SK-N-SH (cell line): ENCODE data around the gene ATL1. TPM values are rescaled to one million over a fixed set of nuclear protein-coding genes. Genes with fewer than 3 reads are reported as not detected.

Experiments
- CTCF ChIA-PET: fragments of 300-600, 350-600 bp; formaldehyde crosslinking; extraction: SDS; loops from one replicate; lab custom pipeline; 2021; lab: Yijun Ruan, JAX
- POLR2A ChIA-PET: fragments of 350-600 bp; sonication (Branson Sonifier 250); formaldehyde crosslinking; extraction: SDS; loops from one replicate; lab custom pipeline; 2020; ENCODE audit warnings: antibody characterized with exemption, inconsistent platforms; lab: Yijun Ruan, JAX
- DNase-seq: peaks from one replicate; pipeline ENCODE4 v3.0.0; 2012
- H2AFZ ChIP-seq: fragments of 200-600 bp; sonication (generic); 2 replicates; pipeline ENCODE4 v1.8.1; 2016; ENCODE audit warnings: antibody characterized with exemption, mild to moderate bottlenecking, low read depth
- H3F3A ChIP-seq: fragments of 200-600 bp; sonication (generic); replicated peaks from 2 replicates; pipeline ENCODE3; 2016; ENCODE audit warnings: antibody characterized with exemption, mild to moderate bottlenecking; ENCODE audit not compliant: insufficient read depth
- H3K27ac ChIP-seq, 2 experiments: fragments of 200-500 bp in 1 of 2; fragments of 200-600 bp in 1 of 2; sonication (Bioruptor generic) in 1 of 2; sonication (generic), shearing (Covaris generic) in 1 of 2; 2 replicates each; pipeline versions ENCODE4 v1.5.1 to v1.6.1; 2014 to 2016; ENCODE audit warnings: low read depth in 2 of 2, inconsistent platforms in 1 of 2, low read length in 1 of 2, mild to moderate bottlenecking in 1 of 2, mixed read lengths in 1 of 2
- H3K27me3 ChIP-seq: fragments of 200-600 bp; sonication (generic), shearing (Covaris generic); 2 replicates; pipeline ENCODE4 v1.6.1; 2016; ENCODE audit warnings: mixed run types; ENCODE audit not compliant: insufficient read depth
- H3K36me3 ChIP-seq, 2 experiments: fragments of 200-500 bp in 1 of 2; fragments of 200-600 bp in 1 of 2; sonication (Bioruptor generic) in 1 of 2; sonication (generic) in 1 of 2; replicated peaks in 1 of 2; 2 replicates each; pipeline versions ENCODE3 to v1.5.1; 2014 to 2016; ENCODE audit warnings: low read length in 1 of 2, mild to moderate bottlenecking in 1 of 2; ENCODE audit not compliant: insufficient read depth in 2 of 2, control insufficient read depth in 1 of 2
- H3K4me1 ChIP-seq, 2 experiments: fragments of 200-500 bp in 1 of 2; fragments of 200-600 bp in 1 of 2; sonication (Bioruptor generic) in 1 of 2; sonication (generic), shearing (Covaris generic) in 1 of 2; 2 replicates each; pipeline versions ENCODE4 v1.5.1 to v1.6.1; 2014 to 2016; ENCODE audit warnings: low read depth in 1 of 2, low read length in 1 of 2, mixed run types in 1 of 2; ENCODE audit not compliant: insufficient read depth in 2 of 2, control insufficient read depth in 1 of 2
- H3K4me2 ChIP-seq: fragments of 200-600 bp; sonication (generic), shearing (Covaris generic); 2 replicates; pipeline ENCODE4 v1.6.1; 2017; ENCODE audit warnings: mixed run types
- H3K4me3 ChIP-seq, 2 experiments: fragments of 200-500 bp in 1 of 2; fragments of 200-600 bp in 1 of 2; sonication (Bioruptor generic) in 1 of 2; sonication (generic), shearing (Covaris generic) in 1 of 2; 2 replicates each; pipeline versions ENCODE4 v1.5.1 to v1.8.1; 2014 to 2016; ENCODE audit warnings: low read depth in 2 of 2, inconsistent platforms in 1 of 2, low read length in 1 of 2, mild to moderate bottlenecking in 1 of 2, mixed read lengths in 1 of 2, moderate library complexity in 1 of 2
- H3K79me2 ChIP-seq: fragments of 200-600 bp; sonication (generic); 2 replicates; pipeline ENCODE4 v1.8.1; 2017; ENCODE audit warnings: mild to moderate bottlenecking; ENCODE audit not compliant: insufficient read depth
- H3K9ac ChIP-seq: fragments of 200-600 bp; sonication (generic); 2 replicates; pipeline ENCODE4 v1.6.1; 2017; ENCODE audit warnings: mixed run types
- H3K9me2 ChIP-seq: fragments of 200-600 bp; sonication (generic); 2 replicates; pipeline ENCODE4 v1.6.1; 2017; ENCODE audit warnings: mixed run types
- H3K9me3 ChIP-seq: fragments of 200-600 bp; sonication (generic); 2 replicates; pipeline ENCODE4 v1.6.1; 2017; ENCODE audit warnings: mixed run types, mild to moderate bottlenecking, moderate library complexity
- H4K20me1 ChIP-seq: fragments of 200-600 bp; sonication (generic); 2 replicates; pipeline ENCODE4 v1.6.1; 2017; ENCODE audit warnings: mild to moderate bottlenecking, mixed run types; ENCODE audit not compliant: insufficient read depth
- CHD2 ChIP-seq: fragments of 150-350 bp; IDR thresholded peaks from 2 replicates; pipeline ENCODE4 v1.6.1; 2018; ENCODE audit warnings: low read length; ENCODE audit not compliant: partially characterized antibody
- ELF1 ChIP-seq: IDR thresholded peaks from 2 replicates; pipeline ENCODE4 v1.4.0; 2012
- EZH2phosphoT487 ChIP-seq: fragments of 200-600 bp; sonication (generic); IDR thresholded peaks from 2 replicates; pipeline ENCODE4 v1.6.1; 2017; ENCODE audit warnings: low read depth, mixed run types, mild to moderate bottlenecking, antibody characterized with exemption, moderate library complexity, borderline replicate concordance
- FOXM1 ChIP-seq: IDR thresholded peaks from 2 replicates; pipeline ENCODE4 v1.4.0; 2012; ENCODE audit warnings: low read depth, mild to moderate bottlenecking
- GABPA ChIP-seq: IDR thresholded peaks from 2 replicates; pipeline ENCODE4 v1.4.0; 2012; ENCODE audit warnings: low read depth, mild to moderate bottlenecking
- GATA2 ChIP-seq: sonication (generic); formaldehyde crosslinking; IDR thresholded peaks from 2 replicates; pipeline ENCODE4 v1.5.0; 2020; ENCODE audit warnings: mild to moderate bottlenecking, missing genetic modification reagents
- JUND ChIP-seq: IDR thresholded peaks from 2 replicates; pipeline ENCODE4 v1.4.0; 2012
- MEF2A ChIP-seq: IDR thresholded peaks from 2 replicates; pipeline ENCODE4 v1.4.0; 2012; ENCODE audit warnings: low read depth, borderline replicate concordance
- MXI1 ChIP-seq: IDR thresholded peaks from 2 replicates; pipeline ENCODE4 v1.6.1; 2012; ENCODE audit warnings: mild to moderate bottlenecking, low read depth, low read length, improper control_type of control experiment
- NRF1 ChIP-seq: IDR thresholded peaks from 2 replicates; pipeline ENCODE4 v1.6.1; 2012; ENCODE audit warnings: low read depth, mild to moderate bottlenecking, low read length
- PBX3 ChIP-seq: IDR thresholded peaks from 2 replicates; pipeline ENCODE4; 2012
- POLR2AphosphoS5 ChIP-seq: IDR thresholded peaks from 2 replicates; pipeline ENCODE4 v1.6.1; 2012; ENCODE audit warnings: low read depth, low read length
- RAD21 ChIP-seq: IDR thresholded peaks from 2 replicates; pipeline ENCODE4 v1.6.1; 2012; ENCODE audit warnings: mild to moderate bottlenecking, low read length
- RFX5 ChIP-seq: IDR thresholded peaks from 2 replicates; pipeline ENCODE4 v1.6.1; 2012; ENCODE audit warnings: mild to moderate bottlenecking, improper control_type of control experiment, low read length
- RXRA ChIP-seq: IDR thresholded peaks from 2 replicates; pipeline ENCODE4 v1.4.0; 2012; ENCODE audit warnings: low read depth, mild to moderate bottlenecking, borderline replicate concordance
- SIN3A ChIP-seq: IDR thresholded peaks from 2 replicates; pipeline ENCODE4 v1.6.1; 2012; ENCODE audit warnings: low read depth, mild to moderate bottlenecking, low read length, moderate library complexity, borderline replicate concordance
- SMC3 ChIP-seq: IDR thresholded peaks from 2 replicates; pipeline ENCODE4 v1.6.1; 2012; ENCODE audit warnings: low read depth, low read length, improper control_type of control experiment
- TAF1 ChIP-seq: IDR thresholded peaks from 2 replicates; pipeline ENCODE4 v1.6.1; 2012; ENCODE audit warnings: low read depth, mild to moderate bottlenecking, low read length, moderate library complexity, borderline replicate concordance
- TCF12 ChIP-seq: IDR thresholded peaks from 2 replicates; pipeline ENCODE4 v1.4.0; 2012
- TEAD4 ChIP-seq: IDR thresholded peaks from 2 replicates; pipeline ENCODE4 v1.4.0; 2012; ENCODE audit warnings: mild to moderate bottlenecking, borderline replicate concordance; ENCODE audit not compliant: insufficient read depth
- USF1 ChIP-seq: IDR thresholded peaks from 2 replicates; pipeline ENCODE4 v1.4.0; 2012; ENCODE audit warnings: low read depth, borderline replicate concordance
- YY1 ChIP-seq: IDR thresholded peaks from 2 replicates; pipeline ENCODE4 v1.4.0; 2012; ENCODE audit warnings: low read depth, mild to moderate bottlenecking
- WGBS: methylation state at CpG from one replicate; pipeline ENCODE4 v1.1.6; 2017; ENCODE audit warnings: low lambda C conversion rate; 5-methylcytosine and 5-hydroxymethylcytosine counted together
- polyA plus RNA-seq, 3 experiments: library from polyadenylated mRNA; depleted of rRNA; stranded (reverse); fragments of >200 nt; gene quantifications; 2 replicates each; pipeline ENCODE4 v1.2.3, GENCODE V29; 2012
- TF ChIP-seq, protein P1 (sequence below): IDR thresholded peaks from 2 replicates; pipeline ENCODE4 v1.4.0; 2012; ENCODE audit warnings: low read depth
- TF ChIP-seq, protein P2 (sequence below): fragments of 150-350 bp; IDR thresholded peaks from 2 replicates; pipeline ENCODE4 v1.6.1; 2016; ENCODE audit warnings: mild to moderate bottlenecking, low read depth, low read length
- TF ChIP-seq, protein P3 (sequence below): IDR thresholded peaks from 2 replicates; pipeline ENCODE4 v1.6.1; 2012; ENCODE audit warnings: mild to moderate bottlenecking, low read depth, low read length, moderate library complexity

Gene ATL1
- polyA plus RNA-seq (2012; rRNA removed): 7.3 and 9.0 TPM in 2 replicates
- polyA plus RNA-seq (2012; cell fraction: cytosol; rRNA removed): 8.7 and 11.1 TPM in 2 replicates
- 2.9 and 5.2 TPM in 2 replicates for polyA plus RNA-seq (2012; cell fraction: nucleus; rRNA removed)

- Histone ChIP-seq H3K9ac (peak within 1 kb of the TSS; percentile 77), H3K27me3 (no peaks in the 10 kb centered on the region), H2AFZ (peak within 1 kb of the TSS; percentile 73), H3K27ac (peak within 1 kb of the TSS; percentile 81 to 95), H3K9me3 (no peaks in the 10 kb centered on the region), H3K36me3 (no peaks in the 10 kb centered on the region), H3K9me2 (no peaks in the 10 kb centered on the region), H3K4me1 (peaks cover 2 to 12% of the 10 kb centered on the region in 2 experiments; a peak in 2 of 4 replicates), H3F3A (peaks cover 15% of the 10 kb centered on the region), H4K20me1 (no peaks in the 10 kb centered on the region), H3K79me2 (peaks cover 28% of the 10 kb centered on the region), H3K4me3 (peak within 1 kb of the TSS; percentile 81 to 87), H3K4me2 (peak within 1 kb of the TSS; percentile 93)
- ChIA-PET POLR2A (interaction anchor here (0.6 to 1.6 kb wide), 21 partner anchors 9 to 444 kb away, joined by 3 to 9 read pairs (median 3); partner anchors contain the start of genes CDKL1, DMAC2L, L2HGDH and MAP4K5), CTCF (interaction anchor here (0.9 to 1.7 kb wide), 13 partner anchors 10 to 695 kb away, joined by 3 to 10 read pairs (median 4); partner anchors contain the start of gene MAP4K5)
- WGBS: 4% methylated on average over 18 of the region's 66 CpGs
- DNase-seq: peak; percentile 88
- TF ChIP-seq MEF2A (no peak), CHD2 (peak; percentile 31), NRF1 (no peak), RXRA (0 out of 2 replicates have a peak, but pooled peaks have one; percentile 12), EZH2phosphoT487 (no peak), ELF1 (no peak; the same call in 1 of the 2 replicates), RAD21 (peak; percentile 23; the same call in 1 of the 2 replicates), GATA2 (CRISPR knock-in tag) (peak; percentile 36), TCF12 (0 out of 2 replicates have a peak, but pooled peaks have one; percentile 21), TAF1 (peak; percentile 33; the same call in 1 of the 2 replicates), SMC3 (no peak), SIN3A (peak; percentile 87), MXI1 (peak; percentile 76), RFX5 (peak; percentile 42; the same call in 1 of the 2 replicates), YY1 (peak; percentile 60; the same call in 1 of the 2 replicates), TEAD4 (no peak), FOXM1 (peak; percentile 68; the same call in 1 of the 2 replicates), USF1 (0 out of 2 replicates have a peak, but pooled peaks have one; percentile 10), JUND (no peak), POLR2AphosphoS5 (peak; percentile 37; the same call in 1 of the 2 replicates), PBX3 (no peak; the same call in 1 of the 2 replicates), GABPA (no peak)
- TF ChIP-seq, protein P1, sequence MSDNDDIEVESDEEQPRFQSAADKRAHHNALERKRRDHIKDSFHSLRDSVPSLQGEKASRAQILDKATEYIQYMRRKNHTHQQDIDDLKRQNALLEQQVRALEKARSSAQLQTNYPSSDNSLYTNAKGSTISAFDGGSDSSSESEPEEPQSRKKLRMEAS: peak; percentile 53
- TF ChIP-seq, protein P2, sequence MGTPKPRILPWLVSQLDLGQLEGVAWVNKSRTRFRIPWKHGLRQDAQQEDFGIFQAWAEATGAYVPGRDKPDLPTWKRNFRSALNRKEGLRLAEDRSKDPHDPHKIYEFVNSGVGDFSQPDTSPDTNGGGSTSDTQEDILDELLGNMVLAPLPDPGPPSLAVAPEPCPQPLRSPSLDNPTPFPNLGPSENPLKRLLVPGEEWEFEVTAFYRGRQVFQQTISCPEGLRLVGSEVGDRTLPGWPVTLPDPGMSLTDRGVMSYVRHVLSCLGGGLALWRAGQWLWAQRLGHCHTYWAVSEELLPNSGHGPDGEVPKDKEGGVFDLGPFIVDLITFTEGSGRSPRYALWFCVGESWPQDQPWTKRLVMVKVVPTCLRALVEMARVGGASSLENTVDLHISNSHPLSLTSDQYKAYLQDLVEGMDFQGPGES: no peak
- TF ChIP-seq, protein P3, sequence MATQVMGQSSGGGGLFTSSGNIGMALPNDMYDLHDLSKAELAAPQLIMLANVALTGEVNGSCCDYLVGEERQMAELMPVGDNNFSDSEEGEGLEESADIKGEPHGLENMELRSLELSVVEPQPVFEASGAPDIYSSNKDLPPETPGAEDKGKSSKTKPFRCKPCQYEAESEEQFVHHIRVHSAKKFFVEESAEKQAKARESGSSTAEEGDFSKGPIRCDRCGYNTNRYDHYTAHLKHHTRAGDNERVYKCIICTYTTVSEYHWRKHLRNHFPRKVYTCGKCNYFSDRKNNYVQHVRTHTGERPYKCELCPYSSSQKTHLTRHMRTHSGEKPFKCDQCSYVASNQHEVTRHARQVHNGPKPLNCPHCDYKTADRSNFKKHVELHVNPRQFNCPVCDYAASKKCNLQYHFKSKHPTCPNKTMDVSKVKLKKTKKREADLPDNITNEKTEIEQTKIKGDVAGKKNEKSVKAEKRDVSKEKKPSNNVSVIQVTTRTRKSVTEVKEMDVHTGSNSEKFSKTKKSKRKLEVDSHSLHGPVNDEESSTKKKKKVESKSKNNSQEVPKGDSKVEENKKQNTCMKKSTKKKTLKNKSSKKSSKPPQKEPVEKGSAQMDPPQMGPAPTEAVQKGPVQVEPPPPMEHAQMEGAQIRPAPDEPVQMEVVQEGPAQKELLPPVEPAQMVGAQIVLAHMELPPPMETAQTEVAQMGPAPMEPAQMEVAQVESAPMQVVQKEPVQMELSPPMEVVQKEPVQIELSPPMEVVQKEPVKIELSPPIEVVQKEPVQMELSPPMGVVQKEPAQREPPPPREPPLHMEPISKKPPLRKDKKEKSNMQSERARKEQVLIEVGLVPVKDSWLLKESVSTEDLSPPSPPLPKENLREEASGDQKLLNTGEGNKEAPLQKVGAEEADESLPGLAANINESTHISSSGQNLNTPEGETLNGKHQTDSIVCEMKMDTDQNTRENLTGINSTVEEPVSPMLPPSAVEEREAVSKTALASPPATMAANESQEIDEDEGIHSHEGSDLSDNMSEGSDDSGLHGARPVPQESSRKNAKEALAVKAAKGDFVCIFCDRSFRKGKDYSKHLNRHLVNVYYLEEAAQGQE: peak; percentile 96
Measured at GRCh38 chr14:50559990-50560930, at the start of gene ATL1. ATL1 (plus strand) TSS chr14:50560145; CDS start chr14:50560266, 121 bp downstream.
